GM19438 (cell line): ENCODE measurements around the gene CDK6.

Experiments
- ATAC-seq: cut with Tn5 transposase; IDR thresholded peaks from one replicate; pipeline ENCODE4 v1.9.1; 2021; ENCODE audit warnings: low read depth; ENCODE audit not compliant: unreplicated experiment

CDK6 gene

GRCh38 chr7:92742186-92742585, 94.2 kb downstream of the CDK6 start:
- ATAC-seq = no peak

- ATAC-seq = no peak
Measured at GRCh38 chr7:92740700-92741126, 95.7 kb downstream of the CDK6 start.

GRCh38 chr7:92740134-92740533, 96.2 kb downstream of the CDK6 start:
- ATAC-seq = no peak

GRCh38 chr7:92739091-92739490, 97.3 kb downstream of the CDK6 start:
- ATAC-seq = no peak

GRCh38 chr7:92737706-92738105, 98.7 kb downstream of the CDK6 start:
- ATAC-seq = peak; percentile 95

GRCh38 chr7:92736870-92737269, 99.5 kb downstream of the CDK6 start:
- no peak for ATAC-seq

- no peak for ATAC-seq
Measured at GRCh38 chr7:92735707-92736106, 100.7 kb downstream of the CDK6 start.

GRCh38 chr7:92732316-92733036, 103.9 kb downstream of the CDK6 start:
- ATAC-seq = no peak

- no peak for ATAC-seq
Measured at GRCh38 chr7:92731335-92732063, 104.9 kb downstream of the CDK6 start.

GRCh38 chr7:92730808-92731207, 105.6 kb downstream of the CDK6 start:
- no peak for ATAC-seq

GRCh38 chr7:92729751-92730150, 106.6 kb downstream of the CDK6 start:
- no peak for ATAC-seq

- ATAC-seq = no peak
Measured at GRCh38 chr7:92729172-92729571, 107.2 kb downstream of the CDK6 start.

GRCh38 chr7:92727755-92728154, 108.6 kb downstream of the CDK6 start:
- ATAC-seq = no peak

- no peak for ATAC-seq
Measured at GRCh38 chr7:92725161-92725925, 111.0 kb downstream of the CDK6 start.

GRCh38 chr7:92723943-92724342, 112.4 kb downstream of the CDK6 start:
- no peak for ATAC-seq

GRCh38 chr7:92723205-92723604, 113.2 kb downstream of the CDK6 start:
- no peak for ATAC-seq

- ATAC-seq = no peak
Measured at GRCh38 chr7:92722541-92722940, 113.8 kb downstream of the CDK6 start.

- peak; percentile 58 for ATAC-seq
Measured at GRCh38 chr7:92720604-92721350, 115.6 kb downstream of the CDK6 start.

GRCh38 chr7:92717993-92718716, 118.2 kb downstream of the CDK6 start:
- peak; percentile 56 for ATAC-seq

GRCh38 chr7:92717623-92717992, 118.8 kb downstream of the CDK6 start:
- ATAC-seq = no peak
